GM10847 (cell line): Measurements from ENCODE around the gene PLA2G4F.

Experiments used
- POLR2A ChIP-seq: IDR thresholded peaks from 2 replicates; pipeline ENCODE4 v1.6.1; 2011; ENCODE audit not compliant: insufficient read length; ENCODE audit errors: extremely low read depth

PLA2G4F gene

DNA sequence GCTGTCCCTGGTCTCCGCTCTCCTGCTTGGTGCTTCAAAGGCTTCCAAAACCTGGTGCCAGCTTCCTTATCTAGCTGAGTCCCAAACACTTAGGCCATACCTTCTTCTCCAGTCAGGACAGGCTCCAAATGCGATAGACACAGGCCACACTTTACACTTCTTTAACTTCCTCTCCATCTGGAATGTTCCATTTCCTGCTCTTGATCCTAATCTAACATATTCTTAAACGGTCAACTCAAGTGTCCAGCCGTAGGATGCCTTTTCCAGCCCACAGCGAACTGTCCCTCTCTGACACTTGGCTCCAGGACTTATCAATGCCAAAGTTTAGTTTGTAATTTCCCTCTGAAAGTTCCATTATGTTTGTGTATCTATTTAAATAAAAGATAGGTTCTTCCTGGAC, 19.2 kb upstream of the PLA2G4F start:
- no peak for TF ChIP-seq POLR2A

DNA sequence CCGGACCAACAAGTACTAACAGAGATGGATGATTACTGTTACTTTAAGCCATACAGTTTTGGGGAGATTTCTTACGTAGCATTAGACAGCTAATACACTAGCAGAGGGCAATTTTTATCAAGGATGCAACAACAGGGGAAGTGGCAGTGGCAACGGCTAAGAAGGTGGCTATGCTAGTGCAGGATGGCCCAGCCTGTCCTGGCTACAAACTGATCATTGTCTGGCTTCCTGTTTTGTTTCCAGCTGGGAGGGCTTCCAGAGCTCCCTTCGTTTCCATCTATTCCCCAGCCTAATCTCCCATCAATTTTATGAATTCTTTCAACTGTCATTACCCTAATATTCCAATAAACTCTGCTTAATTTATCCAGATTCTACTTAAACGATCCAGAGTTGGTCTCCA, 16.0 kb upstream of the PLA2G4F start:
- TF ChIP-seq POLR2A, result no peak

- no peak for TF ChIP-seq POLR2A
Observed at GRCh38 chr15:42171795-42172194, 15.4 kb upstream of the PLA2G4F start.

DNA sequence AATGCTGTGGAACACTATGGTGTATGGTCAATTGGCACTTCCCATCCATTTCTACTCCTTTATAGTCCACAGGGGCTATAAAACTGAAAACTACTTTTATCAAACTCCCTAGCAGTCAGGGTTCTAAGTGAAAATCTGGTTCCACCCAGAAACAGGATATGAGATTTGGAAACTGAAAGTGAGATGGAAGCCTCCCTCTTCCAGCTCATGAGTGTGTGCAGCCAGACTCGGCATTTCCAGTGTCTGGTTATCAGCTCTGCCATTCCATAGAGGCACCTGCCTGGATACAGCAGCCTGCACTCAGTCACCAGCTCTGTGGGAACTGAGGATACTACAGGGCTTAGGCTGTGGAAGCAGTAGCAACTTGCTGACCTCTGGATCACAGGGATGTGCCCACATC, 14.7 kb upstream of the PLA2G4F start:
- TF ChIP-seq POLR2A, result no peak

GRCh38 chr15:42166225-42166940, 9.9 kb upstream of the PLA2G4F start:
- no peak for TF ChIP-seq POLR2A

- TF ChIP-seq POLR2A, result no peak
Observed at GRCh38 chr15:42165106-42165505, 8.7 kb upstream of the PLA2G4F start.

GRCh38 chr15:42163947-42164550, 7.6 kb upstream of the PLA2G4F start:
- no peak for TF ChIP-seq POLR2A

GRCh38 chr15:42163291-42163690, 6.9 kb upstream of the PLA2G4F start:
- no peak for TF ChIP-seq POLR2A

DNA sequence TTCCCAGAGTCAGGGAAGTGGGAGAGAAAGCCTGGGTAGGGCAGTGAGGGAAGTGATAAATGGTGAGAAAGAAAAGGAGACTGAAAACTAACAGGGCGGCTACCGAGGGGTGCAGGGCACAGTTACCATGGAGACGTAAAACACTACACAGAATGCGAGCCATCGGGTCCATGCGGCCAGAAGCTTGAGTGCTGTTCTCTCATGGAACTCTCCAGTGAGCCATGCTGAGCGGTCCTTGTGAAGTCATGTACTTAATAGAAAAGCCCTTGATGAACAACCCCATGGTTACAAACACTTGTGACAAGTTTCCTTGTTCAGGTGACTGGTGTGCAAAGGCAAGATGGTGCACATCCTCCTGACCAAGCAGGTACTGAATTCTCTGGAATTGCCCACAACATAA, 3.7 kb upstream of the PLA2G4F start:
- no peak for TF ChIP-seq POLR2A

DNA sequence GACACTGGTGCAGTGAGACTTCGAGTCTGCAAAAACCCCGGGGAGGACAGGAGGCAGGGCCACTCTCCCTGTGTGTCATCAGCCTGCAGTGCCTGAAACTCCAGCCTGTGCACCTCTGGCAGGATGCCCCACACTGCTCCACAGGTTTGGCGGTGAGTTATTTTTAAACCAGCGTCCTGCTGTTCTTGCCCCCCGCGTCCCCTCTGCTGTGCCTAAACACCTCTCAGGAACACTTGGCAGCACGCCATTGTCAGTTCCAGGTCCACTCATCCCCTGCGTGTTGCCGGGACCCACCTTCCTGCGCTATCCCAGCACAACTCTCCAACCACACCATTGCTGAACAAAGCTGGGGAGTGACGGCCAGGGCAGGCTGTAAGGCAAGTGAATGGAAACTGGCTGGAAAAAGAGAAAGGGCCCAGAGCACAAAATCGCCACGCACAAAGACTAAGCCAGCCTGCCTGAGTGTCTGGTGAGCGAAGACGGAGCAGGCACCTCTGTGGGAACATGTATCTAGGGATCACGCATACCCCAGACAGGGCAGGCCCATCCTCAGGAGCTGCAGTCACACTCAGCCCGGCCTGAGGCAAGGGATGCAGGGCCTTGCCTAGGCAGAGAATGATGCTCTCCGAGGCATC, 3.1 kb upstream of the PLA2G4F start:
- TF ChIP-seq POLR2A, result no peak

GRCh38 chr15:42158941-42159340, 2.5 kb upstream of the PLA2G4F start:
- TF ChIP-seq POLR2A, result no peak

DNA sequence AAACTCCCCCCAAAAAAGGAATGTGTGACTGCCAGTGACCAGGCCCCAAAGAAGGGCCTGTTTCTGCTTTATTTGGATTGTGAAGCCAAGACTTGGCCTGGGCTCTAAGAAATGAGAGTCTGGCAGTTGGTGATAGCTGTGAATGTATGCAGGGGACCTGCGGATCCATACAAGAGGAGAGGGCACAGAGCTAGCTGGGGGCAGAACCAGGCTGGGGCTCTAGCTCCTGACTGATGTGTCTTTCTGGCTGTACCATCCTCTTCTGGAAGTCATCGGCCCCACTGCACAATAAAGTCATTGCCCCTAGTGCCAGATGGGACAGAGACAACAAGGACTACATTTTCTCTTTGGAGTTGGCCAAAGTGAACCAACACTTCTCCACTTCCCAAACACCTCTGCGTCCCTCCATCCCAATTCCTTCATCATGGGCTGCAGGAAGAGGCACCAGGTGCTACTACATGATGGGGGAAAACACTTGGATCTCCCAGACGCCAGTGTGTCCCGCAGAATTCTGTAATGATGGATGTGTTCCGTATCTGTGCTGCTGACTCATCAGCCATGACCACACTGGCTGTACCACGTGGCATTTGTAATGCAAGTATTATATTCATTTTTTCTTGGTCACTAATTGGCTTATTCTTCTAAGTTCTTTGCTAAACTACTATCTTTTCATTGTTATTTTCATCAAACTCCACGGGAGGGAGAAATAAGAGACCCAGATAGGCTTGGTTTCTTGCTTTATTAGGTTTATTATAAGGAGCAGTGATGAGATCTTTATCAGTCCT, 1.7 kb upstream of the PLA2G4F start:
- no peak for TF ChIP-seq POLR2A

GRCh38 chr15:42157381-42157780, 945 bp upstream of the PLA2G4F start:
- TF ChIP-seq POLR2A, result no peak

DNA sequence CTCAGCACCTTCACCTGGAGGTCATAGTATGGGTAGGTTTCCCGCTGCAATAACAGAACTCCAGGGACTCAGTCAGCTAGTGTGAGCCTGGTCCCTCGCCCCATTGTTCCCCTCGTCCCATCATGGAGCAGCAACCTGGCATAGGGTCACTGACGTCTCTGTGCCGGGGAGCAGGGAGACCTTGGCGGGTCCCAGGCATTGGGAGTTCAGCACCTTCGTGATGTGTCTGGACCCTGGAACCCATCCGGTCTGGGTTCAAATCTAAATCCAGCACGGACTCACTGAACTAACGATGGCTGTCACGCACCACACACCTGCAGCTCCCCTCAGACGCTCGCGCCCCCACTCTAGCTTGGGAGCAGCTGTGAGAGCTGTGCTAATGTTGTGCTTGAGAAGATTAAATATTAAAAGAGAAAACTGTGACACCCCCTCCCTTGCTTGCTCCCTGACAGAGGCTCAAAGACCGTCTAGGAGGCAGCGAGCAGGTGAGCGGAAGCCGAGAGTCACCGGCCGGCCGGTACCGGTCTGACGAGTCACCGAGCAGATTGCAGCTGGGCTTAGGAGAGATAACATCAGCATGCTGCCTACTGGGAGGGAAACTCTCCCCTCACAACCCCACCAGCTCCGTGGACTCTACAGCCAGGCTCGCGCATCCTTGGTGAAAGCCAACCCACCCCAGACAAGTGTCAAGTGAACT, 742 bp downstream of the PLA2G4F start:
- TF ChIP-seq POLR2A, result no peak

GRCh38 chr15:42154956-42155355, 1.5 kb downstream of the PLA2G4F start:
- no peak for TF ChIP-seq POLR2A
